Right lobe of liver (tissue), 6 donors: ENCODE data around the gene DNASE1L3. TPM values are rescaled to one million over a fixed set of nuclear protein-coding genes. Genes with fewer than 3 reads are reported as not detected.

Source experiments
- ATAC-seq, 4 donors: fragments of 200-7000 bp; cut with Tn5 transposase; one replicate each; pipeline ENCODE4 v1.9.1; 2020; ENCODE audit warnings: mild to moderate bottlenecking in 4 of 4, moderate library complexity in 4 of 4
- DNase-seq, 3 donors: peaks; one replicate each; pipeline ENCODE4 v3.0.0-alpha.2; 2020
- H3K27ac ChIP-seq, 3 donors: fragments of 200-600 bp; one replicate each; pipeline ENCODE4 v1.8.0; 2022
- H3K27me3 ChIP-seq, 2 donors: fragments of 200-600 bp; one replicate each; pipeline ENCODE4 v1.8.0; 2022
- H3K36me3 ChIP-seq, 4 donors: fragments of 200-600 bp; sonication (generic) in 1 of 4; one replicate each; pipeline versions ENCODE4 v1.5.1 to v1.8.0; 2017 to 2022; ENCODE audit warnings: control low read depth in 1 of 4
- H3K4me1 ChIP-seq, 4 donors: fragments of 200-600 bp; sonication (generic) in 1 of 4; one replicate each; pipeline versions ENCODE4 v1.5.1 to v1.8.0; 2017 to 2022; ENCODE audit warnings: control low read depth in 1 of 4
- H3K4me3 ChIP-seq, 3 donors: fragments of 200-600 bp; one replicate each; pipeline ENCODE4 v1.8.0; 2022
- H3K9me3 ChIP-seq, 4 donors: fragments of 200-600 bp; sonication (generic) in 1 of 4; one replicate each; pipeline versions ENCODE4 v1.5.1 to v1.8.0; 2017 to 2022; ENCODE audit warnings: control low read depth in 1 of 4
- CTCF ChIP-seq, 4 donors: fragments of 200-600 bp in 3 of 4; fragments of 450-650 bp in 1 of 4; IDR thresholded peaks; one replicate each; pipeline versions ENCODE4 v1.5.1 to v1.8.0; 2016 to 2022; ENCODE audit warnings: antibody characterized with exemption in 4 of 4, mild to moderate bottlenecking in 2 of 4
- POLR2A ChIP-seq: fragments of 450-650 bp; IDR thresholded peaks from one replicate; pipeline ENCODE4 v1.6.1; 2017; ENCODE audit warnings: antibody characterized with exemption, mild to moderate bottlenecking
- WGBS: methylation state at CpG from one replicate; pipeline ENCODE4 v1.1.6; 2018; ENCODE audit warnings: low coverage, low lambda C conversion rate; ENCODE audit not compliant: insufficient coverage; ENCODE audit errors: missing lambda C conversion rate; 5-methylcytosine and 5-hydroxymethylcytosine counted together
- intact Hi-C, 2 donors: fragments of 100-400 bp; cut with DNase I; formaldehyde crosslinking; loops; one replicate each; pipeline versions ENCODE4 v1.11.2 to v1.14.1; 2022
- total RNA-seq, 6 experiments: library from RNA; depleted of rRNA in 2 of 6; stranded (reverse); fragments of >200 nt in 2 of 6; fragmentation: NEBNext Ultra II Directional in 3 of 6; extraction: Animal tissue kit (Norgen Biotek cat#: 25700) in 3 of 6; gene quantifications; one replicate each; pipeline versions ENCODE4 v1.1.0 to v1.2.4, GENCODE V29; 2016 to 2023
- donor health status: DM: no; HTN: yes; CAD: no.
- donor health status: DM: no; HTN: no; CAD: no.
- donor health status: DM: no; HTN: no; CAD: no.
- donor health status: DM: no; HTN: yes; CAD: no.
- donor health status: DM: no; HTN: yes; CAD: no.

The DNASE1L3 gene
- total RNA-seq, 6 experiments from 2014 or later, result 32.9 to 134 (median 61.0) TPM

- H3K4me1 ChIP-seq, result peaks cover 0 to 73% (median 20%) of the 10 kb centered on the region in 4 donors
These were observed 31.6 kb upstream of the DNASE1L3 start for GRCh38 chr3:58242340-58242739.

DNA sequence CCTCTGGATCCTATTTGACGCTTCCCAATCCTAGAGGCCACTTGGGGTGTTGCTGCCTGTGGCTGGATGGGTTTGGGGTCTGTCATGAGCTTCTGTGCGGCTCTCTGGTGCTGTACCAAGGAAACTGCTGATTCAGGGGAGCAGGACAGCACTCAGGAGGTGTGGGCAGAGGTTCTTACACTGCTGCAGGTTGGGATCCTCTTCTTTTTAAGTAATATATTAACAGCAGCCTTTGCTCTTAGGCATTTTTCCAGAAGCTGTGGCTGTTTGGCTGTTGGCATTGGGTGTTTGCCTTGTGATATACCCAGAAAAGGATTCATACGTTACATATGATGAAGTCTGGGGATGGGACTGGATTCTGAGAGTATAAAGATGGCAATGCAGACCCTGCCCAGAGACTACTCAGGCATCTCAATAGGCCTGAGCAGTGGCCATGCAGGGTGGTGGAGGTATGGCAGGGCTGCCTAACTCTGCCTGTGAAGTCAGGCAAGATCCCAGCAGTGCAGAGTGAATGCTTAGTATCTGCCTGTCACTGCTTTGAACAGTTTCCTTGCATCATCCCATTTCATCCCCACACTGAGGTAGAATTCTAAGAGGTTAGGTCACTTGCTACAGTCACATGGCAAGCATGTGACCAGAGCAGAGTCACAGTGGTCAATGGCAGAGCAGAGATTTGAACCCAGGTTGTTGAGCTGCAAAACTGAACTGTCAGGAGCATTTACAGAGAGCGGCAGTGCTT lies 30.7 kb upstream of the DNASE1L3 start:
- intact Hi-C loops, result no loop called here
- Histone ChIP-seq H3K4me1 (peaks cover 0 to 69% (median 16%) of the 10 kb centered on the region in 4 donors), H3K36me3 (no peaks in the 10 kb centered on the region), H3K9me3 (no peaks in the 10 kb centered on the region), H3K27me3 (no peaks in the 10 kb centered on the region), H3K27ac (peak overlapping the region in 2 of 3 donors; percentile 49 to 69), H3K4me3 (no peak overlapping the region)
- ATAC-seq (peak in 1 of 4 donors; percentile 21), DNase-seq (peak in 1 of 3 donors; percentile 51)
- TF ChIP-seq POLR2A (no peak), CTCF (IDR thresholded peaks at IDR 0.05) (no peak)
- 41% methylated on average over 4 of the region's 4 CpGs for WGBS

More at GRCh38 chr3:58242340-58242739, 31.6 kb upstream of the DNASE1L3 start:
- TF ChIP-seq CTCF (IDR thresholded peaks at IDR 0.05), result no peak
- Histone ChIP-seq H3K9me3 (no peaks in the 10 kb centered on the region), H3K27ac (peak overlapping the region in 1 of 3 donors; percentile 69), H3K27me3 (no peaks in the 10 kb centered on the region), H3K4me3 (no peak overlapping the region), H3K36me3 (no peaks in the 10 kb centered on the region)
- intact Hi-C loops, result no loop called here
- no peak for ATAC-seq
- 63% methylated on average over 1 of the region's 1 CpG for WGBS
- no peak for DNase-seq

- peak overlapping the region in 2 of 3 donors; percentile 80 to 82 for H3K27ac ChIP-seq
- H3K36me3 ChIP-seq, result no peaks in the 10 kb centered on the region
- no peak for TF ChIP-seq POLR2A
- no peak for TF ChIP-seq CTCF (IDR thresholded peaks at IDR 0.05)
- peak overlapping the region; percentile 79 to 92 (median 83) for H3K4me3 ChIP-seq
- intact Hi-C loops, result no loop called here
- 38% methylated on average over 6 of the region's 7 CpGs for WGBS
- ATAC-seq, result no peak
- peaks cover 0 to 49% (median 5%) of the 10 kb centered on the region in 4 donors for H3K4me1 ChIP-seq
- H3K9me3 ChIP-seq, result no peaks in the 10 kb centered on the region
- DNase-seq, result no peak
- H3K27me3 ChIP-seq, result no peaks in the 10 kb centered on the region
These were observed 28.1 kb upstream of the DNASE1L3 start for GRCh38 chr3:58238830-58239229.

GRCh38 chr3:58237941-58238681 lies 27.3 kb upstream of the DNASE1L3 start:
- Histone ChIP-seq H3K4me1 (peaks cover 0 to 49% (median 5%) of the 10 kb centered on the region in 4 donors), H3K27ac (peak overlapping the region; percentile 75 to 82 (median 80)), H3K27me3 (no peaks in the 10 kb centered on the region), H3K4me3 (peak overlapping the region; percentile 79 to 92 (median 83)), H3K36me3 (no peaks in the 10 kb centered on the region), H3K9me3 (no peaks in the 10 kb centered on the region)
- peak; percentile 61 to 77 (median 70) for ATAC-seq
- no peak for TF ChIP-seq CTCF (IDR thresholded peaks at IDR 0.05)
- TF ChIP-seq POLR2A, result peak; percentile 19
- WGBS, result 0% methylated on average over 24 of the region's 53 CpGs
- intact Hi-C loops, result no loop called here
- peak; percentile 73 to 91 (median 91) for DNase-seq
